Loucy (cell line): ENCODE results near the gene IRF2BPL.

Experiments used
- H2AFZ ChIP-seq: fragments of 200-600 bp; sonication (generic); 2 replicates; pipeline ENCODE4 v1.6.0; 2016; ENCODE audit warnings: antibody characterized with exemption, mild to moderate bottlenecking, low read length, moderate library complexity
- H3F3A ChIP-seq: fragments of 200-600 bp; 2 replicates; pipeline ENCODE4 v1.6.0; 2016; ENCODE audit warnings: antibody characterized with exemption, low read depth, mild to moderate bottlenecking
- H3K27me3 ChIP-seq: fragments of 200-600 bp; sonication (generic); 2 replicates; pipeline ENCODE4 v1.6.1; 2014; ENCODE audit warnings: low read length, mild to moderate bottlenecking; ENCODE audit not compliant: insufficient read depth, poor library complexity, severe bottlenecking
- H3K36me3 ChIP-seq: fragments of 200-600 bp; sonication (generic); 2 replicates; pipeline ENCODE4 v1.6.1; 2016; ENCODE audit warnings: low read length; ENCODE audit not compliant: insufficient read depth
- H3K4me1 ChIP-seq: fragments of 200-600 bp; sonication (generic); 2 replicates; pipeline ENCODE4 v1.5.1; 2014; ENCODE audit warnings: low read length, mild to moderate bottlenecking; ENCODE audit not compliant: insufficient read depth, poor library complexity, severe bottlenecking
- H3K4me2 ChIP-seq: fragments of 200-600 bp; sonication (generic); 2 replicates; pipeline ENCODE4 v1.6.0; 2014; ENCODE audit warnings: antibody characterized with exemption, low read length, low read depth, mild to moderate bottlenecking; ENCODE audit not compliant: poor library complexity, severe bottlenecking
- H3K4me3 ChIP-seq: fragments of 200-600 bp; sonication (generic); 2 replicates; pipeline ENCODE4 v1.5.1; 2014; ENCODE audit warnings: low read length, mild to moderate bottlenecking, mixed read lengths; ENCODE audit not compliant: poor library complexity, severe bottlenecking
- H3K79me2 ChIP-seq: fragments of 200-600 bp; sonication (generic); 2 replicates; pipeline ENCODE4 v1.6.1; 2014; ENCODE audit warnings: low read length; ENCODE audit not compliant: insufficient read depth
- H3K9ac ChIP-seq: fragments of 200-600 bp; sonication (generic); 2 replicates; pipeline ENCODE4 v1.6.0; 2014; ENCODE audit warnings: mild to moderate bottlenecking, low read depth, low read length, moderate library complexity; ENCODE audit not compliant: poor library complexity, severe bottlenecking
- H3K9me2 ChIP-seq: fragments of 200-600 bp; sonication (generic); replicated peaks from 2 replicates; pipeline ENCODE4 v1.6.1; 2016; ENCODE audit warnings: low read depth, low read length, mixed read lengths
- H3K9me3 ChIP-seq: fragments of 200-600 bp; sonication (generic); 2 replicates; pipeline ENCODE4 v1.6.1; 2014; ENCODE audit warnings: mild to moderate bottlenecking, antibody characterized with exemption, low read length, low read depth; ENCODE audit not compliant: insufficient read depth
- H4K20me1 ChIP-seq: fragments of 200-600 bp; sonication (generic); 2 replicates; pipeline ENCODE4 v1.6.0; 2014; ENCODE audit warnings: antibody characterized with exemption, low read length, mild to moderate bottlenecking; ENCODE audit not compliant: insufficient read depth, poor library complexity, severe bottlenecking
- EZH2phosphoT487 ChIP-seq: fragments of 200-600 bp; IDR thresholded peaks from 2 replicates; pipeline ENCODE4 v1.6.1; 2018; ENCODE audit warnings: antibody characterized with exemption, mild to moderate bottlenecking, moderate library complexity, borderline replicate concordance
- TF ChIP-seq, protein P1 (sequence below): fragments of 200-600 bp; sonication (generic); conservative IDR thresholded peaks from 2 replicates; pipeline ENCODE4 v1.5.1; 2014; ENCODE audit warnings: mild to moderate bottlenecking, antibody characterized with exemption, low read length

The IRF2BPL gene

DNA sequence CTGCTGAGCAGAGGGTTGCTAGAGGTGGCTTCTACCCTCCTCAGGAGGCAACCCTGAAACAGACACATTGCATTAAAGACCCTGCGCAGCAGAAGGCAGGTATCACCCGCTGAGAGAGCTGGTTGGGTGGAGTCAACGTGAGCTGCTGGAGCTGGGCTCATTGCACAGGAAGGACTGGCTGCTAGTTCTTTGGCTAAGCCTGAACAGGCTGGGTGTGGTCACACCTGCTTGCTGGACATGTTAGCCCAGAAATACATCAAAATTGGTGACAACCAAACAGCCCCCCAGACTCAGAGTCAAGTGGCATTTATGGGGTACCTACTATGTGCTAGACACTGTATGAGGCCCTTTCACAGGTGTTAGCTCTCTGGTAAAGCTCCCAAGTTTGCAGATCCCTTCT is 33.8 kb upstream of the IRF2BPL start:
- H3F3A ChIP-seq, result no peaks in the 10 kb centered on the region
- no peak for TF ChIP-seq EZH2phosphoT487
- TF ChIP-seq, protein P1, sequence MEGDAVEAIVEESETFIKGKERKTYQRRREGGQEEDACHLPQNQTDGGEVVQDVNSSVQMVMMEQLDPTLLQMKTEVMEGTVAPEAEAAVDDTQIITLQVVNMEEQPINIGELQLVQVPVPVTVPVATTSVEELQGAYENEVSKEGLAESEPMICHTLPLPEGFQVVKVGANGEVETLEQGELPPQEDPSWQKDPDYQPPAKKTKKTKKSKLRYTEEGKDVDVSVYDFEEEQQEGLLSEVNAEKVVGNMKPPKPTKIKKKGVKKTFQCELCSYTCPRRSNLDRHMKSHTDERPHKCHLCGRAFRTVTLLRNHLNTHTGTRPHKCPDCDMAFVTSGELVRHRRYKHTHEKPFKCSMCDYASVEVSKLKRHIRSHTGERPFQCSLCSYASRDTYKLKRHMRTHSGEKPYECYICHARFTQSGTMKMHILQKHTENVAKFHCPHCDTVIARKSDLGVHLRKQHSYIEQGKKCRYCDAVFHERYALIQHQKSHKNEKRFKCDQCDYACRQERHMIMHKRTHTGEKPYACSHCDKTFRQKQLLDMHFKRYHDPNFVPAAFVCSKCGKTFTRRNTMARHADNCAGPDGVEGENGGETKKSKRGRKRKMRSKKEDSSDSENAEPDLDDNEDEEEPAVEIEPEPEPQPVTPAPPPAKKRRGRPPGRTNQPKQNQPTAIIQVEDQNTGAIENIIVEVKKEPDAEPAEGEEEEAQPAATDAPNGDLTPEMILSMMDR, result no peak

GRCh38 chr14:77061630-77062257 is 33.2 kb upstream of the IRF2BPL start:
- no peaks in the 10 kb centered on the region for H3K9me2 ChIP-seq

More for the DNA sequence above, 33.8 kb upstream of the IRF2BPL start:
- no peaks in the 10 kb centered on the region for H3K36me3 ChIP-seq
- no peaks in the 10 kb centered on the region for H3K27me3 ChIP-seq
- H3K9me2 ChIP-seq, result no peaks in the 10 kb centered on the region
- no peak overlapping the region for H3K4me3 ChIP-seq
- H2AFZ ChIP-seq, result peak overlapping the region; percentile 32
- no peaks in the 10 kb centered on the region for H3K79me2 ChIP-seq
- no peaks in the 10 kb centered on the region for H3K4me1 ChIP-seq
- H3K4me2 ChIP-seq, result no peak overlapping the region
- no peak overlapping the region for H3K9ac ChIP-seq
- H3K9me3 ChIP-seq, result no peaks in the 10 kb centered on the region
- H4K20me1 ChIP-seq, result no peaks in the 10 kb centered on the region

DNA sequence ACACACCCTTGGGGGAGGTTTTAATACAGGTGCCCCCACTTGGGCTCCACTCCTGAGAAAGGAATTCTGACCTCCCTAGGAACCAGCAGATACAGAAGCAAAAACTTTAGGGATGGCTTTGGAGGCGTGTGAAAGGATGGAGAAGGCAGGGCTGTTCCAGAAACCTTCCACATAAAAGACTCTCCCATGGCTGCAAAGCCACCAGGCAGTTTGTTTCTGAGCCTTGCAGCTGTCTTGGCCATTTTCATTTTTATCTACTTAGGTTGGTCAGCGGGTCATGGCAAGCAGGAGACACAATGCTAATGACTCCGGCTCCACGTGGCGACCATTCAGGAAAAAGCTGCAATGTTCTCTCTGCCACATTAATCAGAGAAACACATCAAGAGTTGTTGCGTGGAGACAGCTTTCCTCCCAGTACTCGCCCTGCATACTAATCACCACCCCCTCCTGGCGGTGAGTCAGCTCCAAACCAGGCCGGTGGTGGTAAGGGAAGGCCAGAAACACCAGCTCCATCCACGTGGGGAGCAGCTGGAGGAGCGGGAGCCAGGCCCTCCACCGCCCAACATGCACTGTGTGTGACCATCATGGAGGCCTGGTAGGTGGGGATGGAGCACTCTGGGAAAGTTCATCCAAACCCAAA is 30.9 kb upstream of the IRF2BPL start:
- Histone ChIP-seq H3K36me3 (no peaks in the 10 kb centered on the region), H3K4me1 (no peaks in the 10 kb centered on the region), H3K4me2 (no peak overlapping the region), H3K79me2 (no peaks in the 10 kb centered on the region), H2AFZ (no peak overlapping the region), H3K4me3 (no peak overlapping the region), H4K20me1 (no peaks in the 10 kb centered on the region), H3K9me3 (no peaks in the 10 kb centered on the region), H3K27me3 (no peaks in the 10 kb centered on the region), H3F3A (no peaks in the 10 kb centered on the region), H3K9me2 (no peaks in the 10 kb centered on the region), H3K9ac (no peak overlapping the region)
- TF ChIP-seq, protein P1, result no peak
- TF ChIP-seq EZH2phosphoT487, result no peak

More at GRCh38 chr14:77061630-77062257, 33.2 kb upstream of the IRF2BPL start:
- TF ChIP-seq, protein P1, result no peak
- TF ChIP-seq EZH2phosphoT487, result no peak
- H2AFZ ChIP-seq, result peak overlapping the region; percentile 32
- no peak overlapping the region for H3K9ac ChIP-seq
- no peaks in the 10 kb centered on the region for H3K4me1 ChIP-seq
- no peaks in the 10 kb centered on the region for H3F3A ChIP-seq
- no peaks in the 10 kb centered on the region for H3K27me3 ChIP-seq
- no peaks in the 10 kb centered on the region for H3K9me3 ChIP-seq
- no peaks in the 10 kb centered on the region for H3K79me2 ChIP-seq
- H4K20me1 ChIP-seq, result no peaks in the 10 kb centered on the region
- H3K4me3 ChIP-seq, result no peak overlapping the region
- no peak overlapping the region for H3K4me2 ChIP-seq
- no peaks in the 10 kb centered on the region for H3K36me3 ChIP-seq
